Adrenal gland (tissue), 12 donors: ENCODE results near the gene UNC79. TPM values are rescaled to one million over a fixed set of nuclear protein-coding genes. Genes with fewer than 3 reads are reported as not detected.

ENCODE experiments used
- DNase-seq, 7 donors: peaks; one replicate each; pipeline ENCODE4 v3.0.0-alpha.2; 2019 to 2020
- H3K27ac ChIP-seq, 5 donors: fragments of 200-600 bp; sonication (generic) in 4 of 5; 1 replicate in 3 of 5; 2 replicates in 2 of 5; pipeline versions ENCODE4 v1.5.1 to v1.8.0; 2016 to 2020; ENCODE audit warnings: mild to moderate bottlenecking in 1 of 5
- H3K27me3 ChIP-seq: fragments of 200-600 bp; 2 replicates; pipeline ENCODE4 v1.8.0; 2021
- H3K36me3 ChIP-seq, 2 donors: fragments of 200-600 bp; replicated peaks in 1 of 2; 1 replicate in 1 of 2; 2 replicates in 1 of 2; pipeline versions ENCODE4 v1.5.1 to v1.8.0; 2018 to 2022
- H3K4me1 ChIP-seq, 2 donors: fragments of 200-600 bp; replicated peaks in 1 of 2; 1 replicate in 1 of 2; 2 replicates in 1 of 2; pipeline versions ENCODE4 v1.5.1 to v1.8.0; 2018 to 2021
- H3K4me3 ChIP-seq, 4 donors: fragments of 200-600 bp; sonication (generic) in 3 of 4; one replicate each; pipeline ENCODE4 v1.5.1; 2016 to 2018
- H3K9me3 ChIP-seq, 3 donors: fragments of 200-600 bp; sonication (generic) in 1 of 3; replicated peaks in 1 of 3; 1 replicate in 2 of 3; 2 replicates in 1 of 3; pipeline versions ENCODE4 v1.5.1 to v1.8.0; 2016 to 2021
- POLR2A ChIP-seq, 2 donors: fragments of 450-650 bp; IDR thresholded peaks; one replicate each; pipeline ENCODE4 v1.6.1; 2017; ENCODE audit warnings: antibody characterized with exemption in 2 of 2, mild to moderate bottlenecking in 2 of 2, moderate library complexity in 1 of 2
- WGBS, 4 donors: extraction: QIAGEN DNeasy Blood & Tissue Kit in 2 of 4; methylation state at CpG; one replicate each; pipeline versions ENCODE4 v1.1.5 to v1.1.7; 2013 to 2017; 5-methylcytosine and 5-hydroxymethylcytosine counted together
- intact Hi-C, 2 donors: fragments of 100-400 bp; cut with DNase I; formaldehyde crosslinking; loops; one replicate each; pipeline versions ENCODE4 v1.14.1 to v1.15.0; 2022 to 2023
- polyA plus RNA-seq, 3 donors: library from polyadenylated mRNA; stranded (reverse); fragments of 200-250 nt in 2 of 3; fragments of 350-450 nt in 1 of 3; fragmentation: Illumina TruSeq in 1 of 3; extraction: RNeasy Lipid Tissue Mini Kit (QIAGEN cat#74804) in 1 of 3; gene quantifications; one replicate each; pipeline ENCODE4 v1.2.3, GENCODE V29; 2013 to 2014
- total RNA-seq, 9 donors: library from RNA; depleted of rRNA in 4 of 9; stranded (reverse); fragments of >200 nt in 4 of 9; fragments of 120-200 nt in 1 of 9; fragmentation: NEBNext Ultra II Directional in 1 of 9; extraction: Animal tissue kit (Norgen Biotek cat#: 25700) in 1 of 9; gene quantifications; one replicate each; pipeline versions ENCODE4 v1.1.0 to v1.2.4, GENCODE V29; 2013 to 2023
- TF ChIP-seq, protein P1 (sequence below), 6 experiments: fragments of 450-650 bp in 4 of 6; fragments of 200-600 bp in 2 of 6; sonication (generic) in 1 of 6; IDR thresholded peaks; 1 replicate in 5 of 6; 2 replicates in 1 of 6; pipeline versions ENCODE4 v1.5.1 to v1.8.0; 2016 to 2021; ENCODE audit warnings: antibody characterized with exemption in 6 of 6, mild to moderate bottlenecking in 2 of 6, moderate library complexity in 1 of 6
- donor health status: healthy with polysubstance abuse.
- donor health status: Bipolar disorder and iron deficiency.
- donor health status: DM: yes; HTN: yes; CAD: no.
- donor health status: DM: no; HTN: no; CAD: no.
- donor health status: DM: no; HTN: no; CAD: no.
- donor health status: DM: yes; HTN: yes; CAD: no.

UNC79 gene
- total and polyA plus RNA-seq, 12 donors = 0.09 to 4.3 (median 1.1) TPM

DNA sequence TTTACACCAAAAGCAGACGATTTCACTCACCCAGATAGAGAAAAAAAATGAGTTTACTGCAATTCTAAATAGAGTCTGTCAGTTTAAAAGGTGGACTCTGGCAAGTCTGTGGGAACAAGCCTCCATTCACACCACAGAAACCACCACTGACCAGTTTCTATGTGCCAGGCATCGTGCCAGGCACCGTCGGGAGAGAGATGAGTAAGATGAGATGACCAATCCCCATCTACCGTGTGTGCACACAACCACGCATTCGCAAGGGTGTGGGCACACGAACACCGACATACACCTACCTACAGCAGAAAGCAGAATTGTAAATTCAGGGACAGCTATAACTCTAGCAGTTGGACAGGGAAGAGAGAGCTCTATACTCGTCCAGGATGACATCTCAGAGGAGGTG is 299.3 kb downstream of the UNC79 start:
- WGBS, 4 donors = 82 to 86% (median 84%) methylated on average over 10 of the region's 10 CpGs
- no peak for DNase-seq
- no peaks in the 10 kb centered on the region for H3K36me3 ChIP-seq
- TF ChIP-seq POLR2A (IDR thresholded peaks at IDR 0.05) = no peak
- TF ChIP-seq, protein P1, sequence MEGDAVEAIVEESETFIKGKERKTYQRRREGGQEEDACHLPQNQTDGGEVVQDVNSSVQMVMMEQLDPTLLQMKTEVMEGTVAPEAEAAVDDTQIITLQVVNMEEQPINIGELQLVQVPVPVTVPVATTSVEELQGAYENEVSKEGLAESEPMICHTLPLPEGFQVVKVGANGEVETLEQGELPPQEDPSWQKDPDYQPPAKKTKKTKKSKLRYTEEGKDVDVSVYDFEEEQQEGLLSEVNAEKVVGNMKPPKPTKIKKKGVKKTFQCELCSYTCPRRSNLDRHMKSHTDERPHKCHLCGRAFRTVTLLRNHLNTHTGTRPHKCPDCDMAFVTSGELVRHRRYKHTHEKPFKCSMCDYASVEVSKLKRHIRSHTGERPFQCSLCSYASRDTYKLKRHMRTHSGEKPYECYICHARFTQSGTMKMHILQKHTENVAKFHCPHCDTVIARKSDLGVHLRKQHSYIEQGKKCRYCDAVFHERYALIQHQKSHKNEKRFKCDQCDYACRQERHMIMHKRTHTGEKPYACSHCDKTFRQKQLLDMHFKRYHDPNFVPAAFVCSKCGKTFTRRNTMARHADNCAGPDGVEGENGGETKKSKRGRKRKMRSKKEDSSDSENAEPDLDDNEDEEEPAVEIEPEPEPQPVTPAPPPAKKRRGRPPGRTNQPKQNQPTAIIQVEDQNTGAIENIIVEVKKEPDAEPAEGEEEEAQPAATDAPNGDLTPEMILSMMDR (IDR thresholded peaks at IDR 0.05) = no peak
- no peak overlapping the region for H3K27ac ChIP-seq
- intact Hi-C loops = no loop called here
- no peaks in the 10 kb centered on the region for H3K27me3 ChIP-seq
- H3K4me1 ChIP-seq = no peaks in the 10 kb centered on the region
- no peak overlapping the region for H3K4me3 ChIP-seq
- H3K9me3 ChIP-seq = no peaks in the 10 kb centered on the region

DNA sequence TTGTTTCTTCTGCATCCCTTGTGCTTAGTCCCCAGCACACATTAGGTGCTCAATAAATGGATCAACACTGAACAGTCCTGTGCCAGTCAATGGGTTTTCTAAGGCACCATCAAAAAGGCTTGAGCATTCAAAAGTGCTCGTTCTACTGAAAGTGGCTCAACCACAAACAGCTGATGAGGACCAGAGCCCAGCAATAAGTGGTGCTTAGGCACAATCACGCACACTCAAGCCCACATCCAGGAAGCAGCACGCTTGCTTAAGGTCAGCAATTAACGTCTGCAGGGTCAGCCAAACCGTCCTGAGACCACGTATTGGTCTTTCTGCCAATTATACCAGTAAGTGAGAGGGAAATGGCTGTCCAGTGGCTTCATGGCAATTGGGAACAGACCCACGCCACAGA is 301.0 kb downstream of the UNC79 start:
- Histone ChIP-seq H3K36me3 (no peaks in the 10 kb centered on the region), H3K9me3 (no peaks in the 10 kb centered on the region), H3K4me1 (no peaks in the 10 kb centered on the region), H3K27me3 (no peaks in the 10 kb centered on the region), H3K27ac (no peak overlapping the region), H3K4me3 (no peak overlapping the region)
- no peak for DNase-seq
- WGBS, 4 donors = 41 to 78% (median 50%) methylated on average over 5 to 7 of the region's 7 CpGs
- TF ChIP-seq, protein P1 (IDR thresholded peaks at IDR 0.05) = no peak
- no peak for TF ChIP-seq POLR2A (IDR thresholded peaks at IDR 0.05)
- intact Hi-C loops = no loop called here

DNA sequence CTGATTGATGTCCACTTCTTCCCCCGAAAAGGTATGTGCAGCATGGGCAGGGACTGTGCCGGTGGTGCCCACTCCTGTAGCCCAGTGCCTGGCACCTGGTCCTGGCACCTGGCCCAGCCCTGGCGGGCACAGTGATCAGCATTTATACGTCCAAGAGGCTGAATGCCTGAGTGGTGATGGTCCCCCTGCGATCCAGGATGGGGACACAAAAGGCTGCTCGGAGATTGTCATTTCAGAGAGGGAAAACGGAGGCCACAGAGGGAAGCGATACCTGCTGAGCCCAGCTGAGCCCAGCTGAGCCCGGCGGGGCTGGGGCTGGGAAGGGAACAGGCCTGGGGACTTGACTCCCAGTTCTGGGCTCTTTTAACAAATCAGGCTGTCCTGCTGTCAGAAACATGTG is 301.8 kb downstream of the UNC79 start:
- Histone ChIP-seq H3K4me3 (no peak overlapping the region), H3K36me3 (no peaks in the 10 kb centered on the region), H3K27me3 (no peaks in the 10 kb centered on the region), H3K27ac (no peak overlapping the region), H3K9me3 (no peaks in the 10 kb centered on the region), H3K4me1 (no peaks in the 10 kb centered on the region)
- no peak for DNase-seq
- WGBS, 4 donors = 81 to 87% (median 82%) methylated on average over 10 of the region's 10 CpGs
- TF ChIP-seq, protein P1 (IDR thresholded peaks at IDR 0.05) = no peak
- TF ChIP-seq POLR2A (IDR thresholded peaks at IDR 0.05) = no peak
- intact Hi-C loops = no loop called here

DNA sequence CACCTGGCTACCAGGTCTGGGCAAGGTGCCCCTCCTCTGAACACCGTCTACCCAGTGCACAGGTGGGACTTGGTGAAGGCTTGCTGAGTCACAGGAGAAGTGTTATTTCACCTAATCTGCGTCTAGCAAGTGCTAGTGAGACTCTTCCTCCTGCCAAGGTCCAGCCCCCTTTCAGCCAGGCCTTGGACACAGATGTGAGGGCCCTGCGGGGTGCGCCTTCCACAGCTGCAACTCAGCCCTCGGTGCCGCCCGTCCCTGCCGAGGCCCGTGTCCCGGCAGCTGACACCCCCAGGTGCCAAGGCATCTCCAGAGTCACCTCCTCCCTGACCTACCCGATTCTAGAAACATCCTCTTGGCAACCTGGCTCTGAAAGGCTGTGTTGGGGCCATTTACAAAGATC is 302.5 kb downstream of the UNC79 start:
- Histone ChIP-seq H3K4me3 (no peak overlapping the region), H3K27me3 (no peaks in the 10 kb centered on the region), H3K27ac (no peak overlapping the region), H3K36me3 (no peaks in the 10 kb centered on the region), H3K9me3 (no peaks in the 10 kb centered on the region), H3K4me1 (no peaks in the 10 kb centered on the region)
- intact Hi-C loops = no loop called here
- DNase-seq = no peak
- no peak for TF ChIP-seq POLR2A (IDR thresholded peaks at IDR 0.05)
- TF ChIP-seq, protein P1 (IDR thresholded peaks at IDR 0.05) = no peak
- WGBS, 4 donors = 47 to 78% (median 74%) methylated on average over 4 to 11 of the region's 11 CpGs
